Endodermal cell (in vitro differentiated cells): Measurements from ENCODE around the gene TRIM38. TPM values are rescaled to one million over a fixed set of nuclear protein-coding genes. Genes with fewer than 3 reads are reported as not detected.

Experiments used
- DNase-seq: peaks from one replicate; pipeline ENCODE4 v3.0.0-alpha.2; 2017
- H3K27ac ChIP-seq: 2 replicates; pipeline ENCODE4 v1.5.1; 2013; ENCODE audit warnings: mild to moderate bottlenecking, low read depth, low read length, moderate library complexity
- H3K27me3 ChIP-seq: 2 replicates; pipeline ENCODE4 v1.6.1; 2013; ENCODE audit warnings: mild to moderate bottlenecking, low read length, moderate library complexity; ENCODE audit not compliant: insufficient read depth, control insufficient read depth, poor library complexity, severe bottlenecking
- H3K36me3 ChIP-seq: 2 replicates; pipeline ENCODE4 v1.7.0; 2013; ENCODE audit warnings: mild to moderate bottlenecking, low read length, moderate library complexity; ENCODE audit not compliant: control insufficient read depth, insufficient read depth
- H3K4me1 ChIP-seq: one replicate; pipeline ENCODE4 v1.7.0; 2013; ENCODE audit warnings: low read length; ENCODE audit not compliant: control insufficient read depth, insufficient read depth
- H3K4me3 ChIP-seq: 2 replicates; pipeline ENCODE4 v1.5.1; 2013; ENCODE audit warnings: mild to moderate bottlenecking, low read length, moderate library complexity
- H3K9ac ChIP-seq: 2 replicates; pipeline ENCODE4 v1.6.1; 2013; ENCODE audit warnings: mild to moderate bottlenecking, low read length, moderate library complexity; ENCODE audit not compliant: poor library complexity, severe bottlenecking; ENCODE audit errors: extremely low read depth
- H3K9me3 ChIP-seq: 2 replicates; pipeline ENCODE4 v1.6.1; 2013; ENCODE audit warnings: mild to moderate bottlenecking, low read length, moderate library complexity; ENCODE audit not compliant: control insufficient read depth
- H3K27ac Mint-ChIP-seq: 2 replicates; pipeline ENCODE4 v1.8.0; 2020; ENCODE audit warnings: mixed read lengths
- H3K27me3 Mint-ChIP-seq: 2 replicates; pipeline ENCODE4 v1.8.0; 2021; ENCODE audit warnings: mild to moderate bottlenecking, mixed read lengths; ENCODE audit not compliant: insufficient read depth
- H3K36me3 Mint-ChIP-seq: 2 replicates; pipeline ENCODE4 v1.8.0; 2020; ENCODE audit warnings: low read depth, mixed read lengths
- H3K4me1 Mint-ChIP-seq: 2 replicates; pipeline ENCODE4 v1.8.0; 2020; ENCODE audit warnings: mixed read lengths
- H3K4me3 Mint-ChIP-seq: 2 replicates; pipeline ENCODE4 v1.8.0; 2020; ENCODE audit warnings: mild to moderate bottlenecking, moderate library complexity, mixed read lengths
- H3K9me3 Mint-ChIP-seq: 2 replicates; pipeline ENCODE4 v1.8.0; 2020; ENCODE audit warnings: mild to moderate bottlenecking, mixed read lengths
- CTCF ChIP-seq: fragments of 200-600 bp; sonication (generic); conservative IDR thresholded peaks from 2 replicates; pipeline ENCODE4 v1.5.0; 2021; ENCODE audit warnings: antibody characterized with exemption, mild to moderate bottlenecking
- WGBS, 2 experiments: methylation state at CpG; one replicate each; pipeline versions ENCODE4 v1.1.5 to v1.1.7; 2013; ENCODE audit warnings: missing lambda C conversion rate in 2 of 2, mixed read lengths in 1 of 2; ENCODE audit not compliant: insufficient coverage in 1 of 2, insufficient read length in 1 of 2; 5-methylcytosine and 5-hydroxymethylcytosine counted together
- total RNA-seq, 2 donors: library from RNA; stranded (reverse); fragmentation: NEBNext Ultra II Directional in 1 of 2; extraction: Animal tissue kit (Norgen Biotek cat#: 25700) in 1 of 2; gene quantifications; 2 replicates in 1 of 2; 3 replicates in 1 of 2; pipeline ENCODE4 v1.2.1, GENCODE V29; 2021

TRIM38 gene
- total RNA-seq, 2 donors from 2014 or later: 4.2 to 4.4 TPM

DNA sequence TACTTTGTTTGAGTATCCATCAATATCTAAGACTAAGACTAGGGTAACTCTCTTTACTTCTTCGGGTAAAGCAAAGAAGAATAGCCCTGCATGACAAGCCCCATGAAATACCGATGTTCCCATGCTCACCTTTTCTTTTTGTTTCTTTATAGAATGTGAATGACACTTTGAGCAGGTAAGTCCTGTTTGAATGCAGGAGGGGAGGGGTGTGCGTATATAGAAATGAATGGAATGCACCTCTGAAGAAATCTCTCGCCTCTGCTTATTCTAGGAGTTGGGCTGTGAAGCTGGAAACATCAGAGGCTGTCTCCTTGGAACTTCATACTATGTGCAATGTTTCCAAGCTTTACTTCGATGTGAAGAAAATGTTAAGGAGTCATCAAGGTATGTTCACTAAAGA is 10.3 kb downstream of the TRIM38 start:
- WGBS, 2 experiments: 94 to 98% methylated on average over 4 to 5 of the region's 5 CpGs
- Histone ChIP-seq H3K4me1 (peaks cover 11% of the 10 kb centered on the region), H3K9me3 (no peaks in the 10 kb centered on the region), H3K4me3 (no peak overlapping the region), H3K27me3 (no peaks in the 10 kb centered on the region), H3K36me3 (no peaks in the 10 kb centered on the region), H3K9ac (no peak overlapping the region), H3K27ac (no peak overlapping the region)
- no peaks in the 10 kb centered on the region for H3K27me3 Mint-ChIP-seq
- no peak for TF ChIP-seq CTCF
- no peak for DNase-seq
- H3K4me1 Mint-ChIP-seq: peaks cover 20% of the 10 kb centered on the region
- H3K4me3 Mint-ChIP-seq: no peak overlapping the region
- peaks cover 61% of the 10 kb centered on the region for H3K36me3 Mint-ChIP-seq
- H3K9me3 Mint-ChIP-seq: no peaks in the 10 kb centered on the region
- no peak overlapping the region for H3K27ac Mint-ChIP-seq

GRCh38 chr6:25973923-25974555 is 11.4 kb downstream of the TRIM38 start:
- Histone ChIP-seq H3K27me3 (no peaks in the 10 kb centered on the region), H3K9ac (no peak overlapping the region), H3K4me3 (no peak overlapping the region), H3K9me3 (no peaks in the 10 kb centered on the region), H3K4me1 (peaks cover 11% of the 10 kb centered on the region), H3K36me3 (no peaks in the 10 kb centered on the region), H3K27ac (no peak overlapping the region)
- DNase-seq: peak; percentile 42
- Mint-ChIP-seq H3K4me3 (no peak overlapping the region), H3K36me3 (peaks cover 55% of the 10 kb centered on the region), H3K4me1 (peaks cover 20% of the 10 kb centered on the region), H3K9me3 (no peaks in the 10 kb centered on the region), H3K27ac (peak overlapping the region; percentile 61), H3K27me3 (no peaks in the 10 kb centered on the region)
- TF ChIP-seq CTCF: no peak
- WGBS, 2 experiments: 77 to 100% methylated on average over 1 to 2 of the region's 2 CpGs

- H3K27ac Mint-ChIP-seq: no peak overlapping the region
- Histone ChIP-seq H3K9me3 (no peaks in the 10 kb centered on the region), H3K36me3 (no peaks in the 10 kb centered on the region), H3K9ac (no peak overlapping the region), H3K4me3 (no peak overlapping the region), H3K27me3 (no peaks in the 10 kb centered on the region), H3K4me1 (peaks cover 11% of the 10 kb centered on the region), H3K27ac (no peak overlapping the region)
- no peaks in the 10 kb centered on the region for H3K9me3 Mint-ChIP-seq
- H3K4me3 Mint-ChIP-seq: no peak overlapping the region
- WGBS, 2 experiments: 91 to 94% methylated on average over 3 to 5 of the region's 5 CpGs
- DNase-seq: no peak
- TF ChIP-seq CTCF: no peak
- H3K36me3 Mint-ChIP-seq: peaks cover 45% of the 10 kb centered on the region
- H3K4me1 Mint-ChIP-seq: peaks cover 20% of the 10 kb centered on the region
- no peaks in the 10 kb centered on the region for H3K27me3 Mint-ChIP-seq
Observed at GRCh38 chr6:25975923-25976560, 13.4 kb downstream of the TRIM38 start.
